OCI-LY1 (cell line): Measurements from ENCODE around the gene ZNF117.
"Not testable (repeated sequence)": the region's sequence is repeated elsewhere in the genome, so short reads cannot be mapped to it uniquely, and the experiment has no call there.

Experiments used
- H2AFZ ChIP-seq: fragments of 200-600 bp; sonication (generic), shearing (Covaris generic); 2 replicates; pipeline ENCODE4 v1.6.0; 2014; ENCODE audit warnings: antibody characterized with exemption, mild to moderate bottlenecking, low read length
- H3F3A ChIP-seq: fragments of 200-600 bp; sonication (generic), shearing (Covaris generic); 2 replicates; pipeline ENCODE4 v1.6.0; 2014; ENCODE audit warnings: mild to moderate bottlenecking, antibody characterized with exemption, low read length, moderate library complexity; ENCODE audit not compliant: insufficient read depth
- H3K27ac ChIP-seq: fragments of 200-600 bp; sonication (generic); 2 replicates; pipeline ENCODE4 v1.5.1; 2014; ENCODE audit warnings: low read length, mixed run types, mild to moderate bottlenecking, low read depth; ENCODE audit not compliant: poor library complexity, severe bottlenecking
- H3K27me3 ChIP-seq: fragments of 200-600 bp; sonication (generic); 2 replicates; pipeline ENCODE4 v1.6.0; 2014; ENCODE audit warnings: antibody characterized with exemption, mild to moderate bottlenecking, low read length, moderate library complexity; ENCODE audit not compliant: insufficient read depth
- H3K36me3 ChIP-seq: fragments of 200-600 bp; sonication (generic); 2 replicates; pipeline ENCODE4 v1.6.1; 2014; ENCODE audit warnings: mild to moderate bottlenecking, antibody characterized with exemption, low read length, moderate library complexity, mixed read lengths; ENCODE audit not compliant: insufficient read depth
- H3K4me1 ChIP-seq: fragments of 200-600 bp; sonication (generic); 2 replicates; pipeline ENCODE4 v1.5.1; 2014; ENCODE audit warnings: mild to moderate bottlenecking, low read length, moderate library complexity; ENCODE audit not compliant: insufficient read depth, severe bottlenecking
- H3K4me2 ChIP-seq: fragments of 200-600 bp; sonication (generic), shearing (Covaris generic); 2 replicates; pipeline ENCODE4 v1.6.1; 2014; ENCODE audit warnings: low read length
- H3K4me3 ChIP-seq: fragments of 200-600 bp; sonication (generic); 2 replicates; pipeline ENCODE4 v1.5.1; 2014; ENCODE audit warnings: low read length, low read depth, mild to moderate bottlenecking, mixed read lengths; ENCODE audit not compliant: poor library complexity, severe bottlenecking
- H3K79me2 ChIP-seq: fragments of 200-600 bp; shearing (Covaris generic); 2 replicates; pipeline ENCODE4 v1.6.1; 2016; ENCODE audit warnings: mixed run types, low read length, mixed read lengths; ENCODE audit not compliant: insufficient read depth
- H3K9ac ChIP-seq: fragments of 200-600 bp; sonication (generic), shearing (Covaris generic); 2 replicates; pipeline ENCODE4 v1.6.1; 2014; ENCODE audit warnings: mild to moderate bottlenecking, low read length, mixed read lengths
- H3K9me2 ChIP-seq: fragments of 200-600 bp; sonication (generic), shearing (Covaris generic); 2 replicates; pipeline ENCODE4 v1.6.1; 2014; ENCODE audit warnings: low read depth, mild to moderate bottlenecking, low read length, mixed read lengths
- H3K9me3 ChIP-seq: fragments of 200-600 bp; shearing (Covaris generic); 2 replicates; pipeline ENCODE4 v1.6.1; 2014; ENCODE audit warnings: low read length, mixed read lengths
- H4K20me1 ChIP-seq: fragments of 200-600 bp; sonication (generic), shearing (Covaris generic); 2 replicates; pipeline ENCODE4 v1.6.0; 2016; ENCODE audit warnings: mild to moderate bottlenecking, low read length; ENCODE audit not compliant: insufficient read depth
- CTCF ChIP-seq: fragments of 200-600 bp; sonication (generic), shearing (Covaris generic); IDR thresholded peaks from 2 replicates; pipeline ENCODE4 v1.5.1; 2017; ENCODE audit warnings: mild to moderate bottlenecking, antibody characterized with exemption, low read length, moderate library complexity, mixed read lengths
- EZH2 ChIP-seq: fragments of 200-600 bp; sonication (generic), shearing (Covaris generic); IDR thresholded peaks from 2 replicates; pipeline ENCODE4 v1.8.0; 2017; ENCODE audit warnings: borderline replicate concordance, mixed run types, mild to moderate bottlenecking, antibody characterized with exemption, low read length, moderate library complexity, mixed read lengths

Gene ZNF117

GRCh38 chr7:64938540-64938939, 52.3 kb downstream of the ZNF117 start:
- H3K4me1 ChIP-seq: no peaks in the 10 kb centered on the region
- H3K9me2 ChIP-seq: no peaks in the 10 kb centered on the region
- H3K4me2 ChIP-seq: no peak overlapping the region
- no peaks in the 10 kb centered on the region for H3K36me3 ChIP-seq
- H3K9me3 ChIP-seq: peaks cover 22% of the 10 kb centered on the region; the same call in 1 of the 2 replicates
- no peaks in the 10 kb centered on the region for H3K27me3 ChIP-seq
- no peak for TF ChIP-seq EZH2
- TF ChIP-seq CTCF: no peak
- no peak overlapping the region for H3K9ac ChIP-seq
- no peak overlapping the region for H3K4me3 ChIP-seq
- no peaks in the 10 kb centered on the region for H3K79me2 ChIP-seq
- H4K20me1 ChIP-seq: no peaks in the 10 kb centered on the region
- H2AFZ ChIP-seq: no peak overlapping the region
- no peak overlapping the region for H3K27ac ChIP-seq
- H3F3A ChIP-seq: peaks cover 5% of the 10 kb centered on the region; the same call in 1 of the 2 replicates

GRCh38 chr7:64934478-64934877, 56.4 kb downstream of the ZNF117 start:
- Histone ChIP-seq H3K79me2 (no peaks in the 10 kb centered on the region), H3K9me3 (peaks cover 39% of the 10 kb centered on the region), H4K20me1 (no peaks in the 10 kb centered on the region), H3K36me3 (no peaks in the 10 kb centered on the region), H3K27me3 (no peaks in the 10 kb centered on the region), H2AFZ (no peak overlapping the region), H3K9ac (no peak overlapping the region), H3K4me3 (no peak overlapping the region), H3K4me2 (no peak overlapping the region), H3F3A (peaks cover 5% of the 10 kb centered on the region; the same call in 1 of the 2 replicates), H3K4me1 (no peaks in the 10 kb centered on the region), H3K27ac (no peak overlapping the region), H3K9me2 (0 out of 2 replicates have a peak, but pooled peaks cover 3% of the 10 kb centered on the region)
- no peak for TF ChIP-seq EZH2
- no peak for TF ChIP-seq CTCF

- H3K79me2 ChIP-seq, H2AFZ ChIP-seq, H3K4me2 ChIP-seq, H3K4me3 ChIP-seq, H3K9ac ChIP-seq, H3K4me1 ChIP-seq, H4K20me1 ChIP-seq, H3K9me2 ChIP-seq, H3K27ac ChIP-seq, H3F3A ChIP-seq, H3K27me3 ChIP-seq: not testable (repeated sequence)
- peaks cover 59% of the 10 kb centered on the region for H3K9me3 ChIP-seq
- peaks cover 51% of the 10 kb centered on the region for H3K36me3 ChIP-seq
Measured at GRCh38 chr7:64928252-64929187, 62.3 kb downstream of the ZNF117 start.
